Stomach (tissue), 9 donors: ENCODE measurements around the gene SLC29A2. TPM values are rescaled to one million over a fixed set of nuclear protein-coding genes. Genes with fewer than 3 reads are reported as not detected.
A peak's percentile ranks its signal among the peaks of the same experiment; 100 is the strongest.

Experiments used
- DNase-seq, 2 donors: peaks; one replicate each; pipeline versions ENCODE4 v3.0.0 to v3.0.0-alpha.2; 2013 to 2019
- H3K27ac ChIP-seq, 5 donors: fragments of 200-600 bp in 4 of 5; sonication (generic) in 4 of 5; one replicate each; pipeline ENCODE4 v1.5.1; 2013 to 2019; ENCODE audit warnings: mild to moderate bottlenecking in 1 of 5, moderate library complexity in 1 of 5
- H3K27me3 ChIP-seq, 3 donors: fragments of 200-600 bp; sonication (generic); one replicate each; pipeline ENCODE4 v1.5.1; 2017 to 2019; ENCODE audit warnings: mixed run types in 1 of 3
- H3K36me3 ChIP-seq, 4 donors: fragments of 200-600 bp; sonication (generic); 1 replicate in 3 of 4; 2 replicates in 1 of 4; pipeline ENCODE4 v1.5.1; 2016 to 2019
- H3K4me1 ChIP-seq, 4 donors: fragments of 200-600 bp; sonication (generic); one replicate each; pipeline ENCODE4 v1.5.1; 2016 to 2019
- H3K4me3 ChIP-seq, 4 donors: fragments of 200-600 bp; sonication (generic) in 3 of 4; one replicate each; pipeline ENCODE4 v1.5.1; 2016 to 2019; ENCODE audit warnings: mild to moderate bottlenecking in 1 of 4
- H3K9me3 ChIP-seq, 4 donors: fragments of 200-600 bp; sonication (generic); one replicate each; pipeline ENCODE4 v1.5.1; 2016 to 2019
- EP300 ChIP-seq: sonication (generic); formaldehyde crosslinking; IDR thresholded peaks from one replicate; pipeline ENCODE4 v1.6.1; 2017; ENCODE audit warnings: antibody characterized with exemption
- POLR2A ChIP-seq, 4 donors: fragments of 450-650 bp; IDR thresholded peaks; one replicate each; pipeline ENCODE4 v1.6.1; 2016; ENCODE audit warnings: antibody characterized with exemption in 4 of 4, control low read depth in 2 of 4, mild to moderate bottlenecking in 1 of 4, moderate library complexity in 1 of 4
- POLR2AphosphoS5 ChIP-seq, 3 donors: sonication (generic); formaldehyde crosslinking; IDR thresholded peaks; one replicate each; pipeline ENCODE4 v1.6.1; 2016; ENCODE audit warnings: antibody characterized with exemption in 3 of 3
- WGBS, 5 donors: extraction: QIAGEN DNeasy Blood & Tissue Kit in 3 of 5; methylation state at CpG; one replicate each; pipeline versions ENCODE4 v1.1.5 to v1.1.7; 2013 to 2018; 5-methylcytosine and 5-hydroxymethylcytosine counted together
- intact Hi-C: fragments of 100-400 bp; cut with DNase I; formaldehyde crosslinking; loops from one replicate; pipeline ENCODE4 v1.15.1; 2023; ENCODE audit warnings: low total_unique reads
- polyA plus RNA-seq, 3 donors: library from polyadenylated mRNA; stranded (reverse); fragments of 200-250 nt; gene quantifications; one replicate each; pipeline ENCODE4 v1.2.3, GENCODE V29; 2013
- total RNA-seq, 5 donors: library from RNA; depleted of rRNA; stranded (reverse); fragments of >200 nt; gene quantifications; one replicate each; pipeline versions ENCODE4 v1.1.0 to v1.2.3, GENCODE V29; 2014 to 2016
- TF ChIP-seq, protein P1 (sequence below), 7 experiments: fragments of 450-650 bp in 4 of 7; fragments of 200-600 bp in 3 of 7; sonication (generic) in 3 of 7; IDR thresholded peaks; one replicate each; pipeline ENCODE4 v1.5.1; 2016 to 2019; ENCODE audit warnings: antibody characterized with exemption in 7 of 7, control low read depth in 2 of 7, mild to moderate bottlenecking in 1 of 7
- donor health status: healthy with polysubstance abuse.
- donor health status: Bipolar disorder and iron deficiency.
- donor health status: healthy.

SLC29A2 gene
- total and polyA plus RNA-seq, 8 donors: 2.0 to 14.3 (median 6.4) TPM

DNA sequence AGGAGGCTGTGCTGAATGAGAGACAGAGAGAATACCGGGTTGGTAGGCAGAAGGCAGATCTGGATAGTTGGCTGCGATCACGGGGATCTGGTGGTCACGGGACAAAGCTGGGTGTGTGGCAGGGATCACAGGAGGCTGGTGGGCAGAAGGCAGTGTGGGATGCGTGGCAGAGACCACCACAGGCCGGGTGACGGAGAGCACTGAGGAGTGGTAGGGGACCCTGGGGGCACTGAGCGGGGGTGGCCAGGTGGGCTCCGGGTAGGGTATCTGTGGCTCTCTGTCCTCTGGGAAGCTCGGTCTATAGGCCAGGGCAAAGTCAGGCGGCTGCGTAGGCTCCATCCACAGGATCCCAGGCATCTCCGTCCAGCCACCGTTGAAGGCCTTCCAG is 56.1 kb downstream of the SLC29A2 start:
- Histone ChIP-seq H3K9me3 (no peaks in the 10 kb centered on the region), H3K36me3 (no peaks in the 10 kb centered on the region), H3K4me3 (peak overlapping the region; percentile 46 to 56 (median 52)), H3K27ac (peak overlapping the region in 4 of 5 donors; percentile 84 to 94 (median 86)), H3K4me1 (peaks cover 48 to 69% (median 65%) of the 10 kb centered on the region in 4 donors), H3K27me3 (peaks cover 0 to 12% (median 0%) of the 10 kb centered on the region in 3 donors)
- no peak for DNase-seq
- intact Hi-C loops: loop anchor here (10.0 kb wide), 1 partner anchor 69 kb away; no protein-coding TSS in a partner anchor
- WGBS, 5 donors: 76 to 84% (median 79%) methylated on average over 9 to 14 of the region's 14 CpGs
- no peak for TF ChIP-seq POLR2AphosphoS5 (IDR thresholded peaks at IDR 0.05)
- TF ChIP-seq POLR2A (IDR thresholded peaks at IDR 0.05): no peak
- TF ChIP-seq, protein P1, sequence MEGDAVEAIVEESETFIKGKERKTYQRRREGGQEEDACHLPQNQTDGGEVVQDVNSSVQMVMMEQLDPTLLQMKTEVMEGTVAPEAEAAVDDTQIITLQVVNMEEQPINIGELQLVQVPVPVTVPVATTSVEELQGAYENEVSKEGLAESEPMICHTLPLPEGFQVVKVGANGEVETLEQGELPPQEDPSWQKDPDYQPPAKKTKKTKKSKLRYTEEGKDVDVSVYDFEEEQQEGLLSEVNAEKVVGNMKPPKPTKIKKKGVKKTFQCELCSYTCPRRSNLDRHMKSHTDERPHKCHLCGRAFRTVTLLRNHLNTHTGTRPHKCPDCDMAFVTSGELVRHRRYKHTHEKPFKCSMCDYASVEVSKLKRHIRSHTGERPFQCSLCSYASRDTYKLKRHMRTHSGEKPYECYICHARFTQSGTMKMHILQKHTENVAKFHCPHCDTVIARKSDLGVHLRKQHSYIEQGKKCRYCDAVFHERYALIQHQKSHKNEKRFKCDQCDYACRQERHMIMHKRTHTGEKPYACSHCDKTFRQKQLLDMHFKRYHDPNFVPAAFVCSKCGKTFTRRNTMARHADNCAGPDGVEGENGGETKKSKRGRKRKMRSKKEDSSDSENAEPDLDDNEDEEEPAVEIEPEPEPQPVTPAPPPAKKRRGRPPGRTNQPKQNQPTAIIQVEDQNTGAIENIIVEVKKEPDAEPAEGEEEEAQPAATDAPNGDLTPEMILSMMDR (IDR thresholded peaks at IDR 0.05): no peak
- no peak for TF ChIP-seq EP300

DNA sequence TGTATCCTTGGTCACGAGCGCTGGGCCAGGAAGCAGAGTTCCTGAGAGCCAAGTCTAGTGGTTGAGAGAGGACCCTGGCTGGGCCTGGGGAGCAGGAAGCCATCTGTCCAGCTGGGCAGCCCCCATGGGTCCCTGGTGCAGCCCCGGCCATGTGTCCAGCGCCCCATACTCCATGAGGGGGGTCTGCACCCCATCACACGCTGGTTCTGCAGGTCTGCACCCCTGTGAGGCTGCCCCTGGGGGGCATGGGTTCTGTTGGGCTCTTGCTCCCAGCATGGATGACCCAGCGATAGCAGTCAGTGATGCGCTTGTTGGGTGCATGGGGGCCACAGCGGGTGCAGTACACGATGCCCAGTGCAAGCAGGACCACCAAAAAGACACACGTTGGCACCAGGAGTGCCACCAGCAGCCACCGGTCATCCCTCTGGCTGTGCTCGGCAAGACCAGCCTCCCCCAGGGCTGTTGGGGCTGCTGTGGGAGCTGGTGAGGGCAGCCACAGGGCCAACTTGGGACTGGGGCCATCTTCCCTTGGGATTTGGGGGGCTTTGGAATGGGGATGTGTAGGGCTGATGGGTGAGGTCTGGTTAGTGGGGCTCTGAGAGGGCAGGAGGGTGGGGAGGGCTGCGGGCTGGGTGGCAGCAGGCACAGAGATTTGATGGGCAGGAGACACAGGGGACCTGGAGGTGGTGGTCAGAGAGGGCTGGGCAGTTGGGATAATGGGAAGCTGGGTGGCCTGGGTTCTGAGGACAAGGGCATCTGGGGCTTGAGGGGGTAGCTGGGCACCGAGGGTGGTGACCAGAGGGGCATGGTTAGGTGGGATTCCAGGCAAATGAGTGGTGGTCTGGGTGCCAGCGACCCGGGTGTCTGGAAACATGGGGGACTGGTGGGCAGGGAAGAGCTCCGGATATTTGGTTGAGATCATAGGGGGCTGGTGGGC is 56.7 kb downstream of the SLC29A2 start:
- TF ChIP-seq, protein P1 (IDR thresholded peaks at IDR 0.05): no peak
- TF ChIP-seq POLR2A (IDR thresholded peaks at IDR 0.05): no peak
- intact Hi-C loops: loop anchor here (10.0 kb wide), 1 partner anchor 70 kb away; no protein-coding TSS in a partner anchor
- Histone ChIP-seq H3K4me1 (peaks cover 48 to 69% (median 65%) of the 10 kb centered on the region in 4 donors), H3K27ac (peak overlapping the region; percentile 26 to 94 (median 88)), H3K27me3 (peaks cover 0 to 12% (median 0%) of the 10 kb centered on the region in 3 donors), H3K4me3 (peak overlapping the region; percentile 26 to 56 (median 50)), H3K9me3 (no peaks in the 10 kb centered on the region), H3K36me3 (no peaks in the 10 kb centered on the region)
- DNase-seq: no peak
- WGBS, 5 donors: 71 to 85% (median 82%) methylated on average over 6 to 17 of the region's 17 CpGs

DNA sequence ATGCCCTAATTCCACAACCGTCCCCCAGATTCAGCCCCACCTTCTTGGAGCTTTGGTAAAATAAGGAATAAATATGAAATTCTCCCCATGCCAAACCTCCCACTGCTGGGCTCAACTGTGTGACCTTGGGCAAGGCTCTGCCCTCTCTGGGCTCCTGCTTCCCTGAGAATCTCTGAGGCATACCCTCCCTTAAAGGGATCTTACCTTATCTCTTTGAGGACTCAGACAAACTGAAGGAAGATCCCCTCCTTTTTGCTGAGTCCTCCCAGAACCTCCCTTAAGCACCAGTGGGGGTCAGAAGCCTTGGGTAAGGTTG is 57.4 kb downstream of the SLC29A2 start:
- Histone ChIP-seq H3K27me3 (peaks cover 0 to 12% (median 0%) of the 10 kb centered on the region in 3 donors), H3K4me1 (peaks cover 48 to 69% (median 65%) of the 10 kb centered on the region in 4 donors), H3K27ac (peak overlapping the region; percentile 80 to 94 (median 88)), H3K36me3 (no peaks in the 10 kb centered on the region), H3K9me3 (no peaks in the 10 kb centered on the region), H3K4me3 (peak overlapping the region in 3 of 4 donors; percentile 26 to 55 (median 46))
- no peak for DNase-seq
- 39 to 92% (median 73%) methylated on average over 1 of the region's 1 CpG for WGBS, 5 donors
- TF ChIP-seq EP300 (no peak), POLR2AphosphoS5 (IDR thresholded peaks at IDR 0.05) (no peak), POLR2A (IDR thresholded peaks at IDR 0.05) (no peak)
- TF ChIP-seq, protein P1 (IDR thresholded peaks at IDR 0.05): no peak
- intact Hi-C loops: loop anchor here (10.0 kb wide), 1 partner anchor 71 kb away; no protein-coding TSS in a partner anchor

DNA sequence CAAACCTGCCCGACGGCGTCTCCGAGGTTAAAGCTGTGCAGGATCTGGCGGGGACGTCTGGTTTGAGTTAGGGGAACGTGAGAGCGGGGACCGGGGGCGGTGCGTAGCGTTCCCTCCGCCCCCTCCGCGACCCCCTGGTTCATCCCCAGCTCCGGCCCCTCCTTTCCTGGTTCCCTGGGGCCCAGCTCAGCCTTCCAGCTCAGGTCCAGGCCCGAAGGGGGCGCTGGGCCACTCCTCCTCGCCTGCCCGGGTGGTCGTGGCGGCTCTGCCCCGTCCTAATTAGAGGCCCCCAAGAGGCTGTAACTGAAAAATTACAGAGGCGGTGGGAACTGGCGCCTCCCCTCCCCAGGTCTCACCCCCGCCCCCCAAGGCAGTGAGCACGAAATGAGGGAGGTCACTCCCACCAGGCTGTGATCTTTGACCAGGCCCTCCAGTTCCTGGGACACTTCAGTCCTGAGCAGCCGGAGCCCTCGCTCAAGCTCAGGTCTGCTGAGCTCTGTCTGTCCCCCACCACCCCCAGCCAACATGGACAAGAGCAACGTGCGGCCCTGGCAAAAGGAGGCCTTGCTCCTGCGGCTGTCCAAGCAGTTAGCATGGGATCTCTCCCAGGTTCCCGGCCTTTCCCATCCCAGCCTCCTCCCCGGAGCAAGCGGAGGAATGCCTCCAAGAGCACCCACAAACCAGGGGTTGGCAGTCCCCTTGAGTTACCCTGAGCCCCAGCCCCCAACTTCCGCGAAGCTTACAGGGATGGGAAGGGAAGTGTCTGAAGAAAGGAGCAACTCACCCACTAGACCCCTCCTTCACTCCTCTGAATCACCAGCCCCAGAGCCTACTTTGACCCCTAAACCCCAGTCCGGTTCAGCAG is 58.0 kb downstream of the SLC29A2 start:
- peak overlapping the region; percentile 46 to 56 (median 56) for H3K4me3 ChIP-seq
- 40 to 55% (median 53%) methylated on average over 28 to 38 of the region's 38 CpGs for WGBS, 5 donors
- DNase-seq: peak in 1 of 2 donors; percentile 91

More for the DNA sequence above, 58.0 kb downstream of the SLC29A2 start:
- no peaks in the 10 kb centered on the region for H3K9me3 ChIP-seq
- intact Hi-C loops: loop anchor here (10.0 kb wide), 1 partner anchor 71 kb away; no protein-coding TSS in a partner anchor
- TF ChIP-seq POLR2AphosphoS5 (IDR thresholded peaks at IDR 0.05): no peak
- TF ChIP-seq, protein P1 (IDR thresholded peaks at IDR 0.05): no peak
- TF ChIP-seq POLR2A (IDR thresholded peaks at IDR 0.05): no peak
- TF ChIP-seq EP300: no peak
- H3K27me3 ChIP-seq: peaks cover 0 to 12% (median 0%) of the 10 kb centered on the region in 3 donors
- H3K4me1 ChIP-seq: peaks cover 44 to 64% (median 59%) of the 10 kb centered on the region in 4 donors
- no peaks in the 10 kb centered on the region for H3K36me3 ChIP-seq
- H3K27ac ChIP-seq: peak overlapping the region; percentile 80 to 94 (median 88)
